Ishikawa (cell line): ENCODE measurements around the gene GALT.

Experiments used
- CEBPB ChIP-seq: IDR thresholded peaks from 2 replicates; pipeline ENCODE4 v1.6.1; 2012
- CREB1 ChIP-seq: IDR thresholded peaks from 2 replicates; pipeline ENCODE4 v1.6.1; 2012; ENCODE audit warnings: low read depth
- EGR1 ChIP-seq: IDR thresholded peaks from 2 replicates; pipeline ENCODE4 v1.6.1; 2012
- EP300 ChIP-seq: IDR thresholded peaks from 2 replicates; pipeline ENCODE4 v1.6.1; 2012; ENCODE audit warnings: borderline replicate concordance
- FOXM1 ChIP-seq: IDR thresholded peaks from 2 replicates; pipeline ENCODE4 v1.6.1; 2012; ENCODE audit warnings: low read depth, borderline replicate concordance
- NFIC ChIP-seq: IDR thresholded peaks from 2 replicates; pipeline ENCODE4 v1.6.1; 2012
- RAD21 ChIP-seq: IDR thresholded peaks from 2 replicates; pipeline ENCODE4 v1.6.1; 2012; ENCODE audit warnings: low read depth
- TAF1 ChIP-seq: IDR thresholded peaks from 2 replicates; pipeline ENCODE4 v1.6.1; 2012; ENCODE audit warnings: low read depth, mild to moderate bottlenecking
- TCF12 ChIP-seq: IDR thresholded peaks from 2 replicates; pipeline ENCODE4 v1.6.1; 2012; ENCODE audit warnings: low read depth
- TEAD4 ChIP-seq: IDR thresholded peaks from 2 replicates; pipeline ENCODE4 v1.6.1; 2012
- YY1 ChIP-seq: IDR thresholded peaks from 2 replicates; pipeline ENCODE4 v1.6.1; 2012; ENCODE audit warnings: low read depth
- ZBTB7A ChIP-seq: IDR thresholded peaks from 2 replicates; pipeline ENCODE4 v1.6.1; 2012; ENCODE audit warnings: low read depth
- TF ChIP-seq, protein P1 (sequence below): IDR thresholded peaks from 2 replicates; pipeline ENCODE4 v1.6.1; 2012
- TF ChIP-seq, protein P2 (sequence below): IDR thresholded peaks from 2 replicates; pipeline ENCODE4 v1.6.1; 2012
- TF ChIP-seq, protein P3 (sequence below): IDR thresholded peaks from 2 replicates; pipeline ENCODE4 v1.6.1; 2012; ENCODE audit warnings: low read depth, mild to moderate bottlenecking

Gene GALT

DNA sequence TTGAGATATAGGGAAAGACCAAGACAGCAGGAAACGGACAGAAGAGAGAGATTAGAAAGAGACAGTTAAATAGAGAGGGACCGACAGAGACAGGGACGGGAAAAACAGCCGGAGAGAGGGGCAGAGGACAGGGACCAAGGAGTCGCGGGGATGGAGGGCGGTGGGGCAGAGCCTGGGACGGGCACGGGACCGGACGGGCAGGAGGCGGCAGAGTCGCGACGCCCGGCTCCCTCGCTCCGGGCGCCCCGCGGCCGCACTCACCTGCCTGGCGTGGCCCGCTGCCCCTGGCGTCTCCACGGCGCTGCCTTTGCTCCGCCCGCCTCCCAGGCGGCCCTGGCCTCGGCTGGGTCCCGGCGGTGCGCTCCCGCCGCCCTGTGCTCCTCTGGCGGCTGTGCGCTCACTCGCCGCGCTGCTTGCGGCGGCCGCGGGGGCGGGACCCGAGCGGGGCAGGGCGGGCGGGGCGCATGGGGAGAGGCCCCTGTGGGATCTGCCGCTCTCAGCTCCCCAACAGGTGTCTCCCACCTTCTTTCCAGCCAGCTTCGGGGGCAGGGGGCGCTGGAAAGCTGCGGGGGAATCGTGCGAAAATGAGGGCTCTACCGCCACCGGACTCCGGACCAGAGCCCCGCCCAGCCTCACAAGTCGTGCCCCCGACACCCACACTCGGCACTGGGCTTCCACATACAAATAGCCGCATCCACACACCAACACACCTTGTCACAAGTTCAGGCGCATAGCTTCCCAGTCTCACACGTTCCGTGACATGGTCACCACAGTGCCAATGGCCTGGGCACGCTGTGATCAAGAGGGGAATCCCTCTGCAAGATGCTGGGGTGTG lies 17.6 kb upstream of the GALT start, which contains the start of gene ARID3C:
TSS of gene ARID3C (minus strand) at position 411 of the 835 bp plus-strand sequence. CDS start 1,052 bp downstream, outside the sequence.
- TF ChIP-seq, protein P1, sequence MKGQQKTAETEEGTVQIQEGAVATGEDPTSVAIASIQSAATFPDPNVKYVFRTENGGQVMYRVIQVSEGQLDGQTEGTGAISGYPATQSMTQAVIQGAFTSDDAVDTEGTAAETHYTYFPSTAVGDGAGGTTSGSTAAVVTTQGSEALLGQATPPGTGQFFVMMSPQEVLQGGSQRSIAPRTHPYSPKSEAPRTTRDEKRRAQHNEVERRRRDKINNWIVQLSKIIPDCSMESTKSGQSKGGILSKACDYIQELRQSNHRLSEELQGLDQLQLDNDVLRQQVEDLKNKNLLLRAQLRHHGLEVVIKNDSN, result no peak
- TF ChIP-seq TAF1, result no peak
- no peak for TF ChIP-seq NFIC
- no peak for TF ChIP-seq YY1
- 0 out of 2 replicates have a peak, but pooled peaks have one; percentile 40 for TF ChIP-seq EGR1
- TF ChIP-seq, protein P2, sequence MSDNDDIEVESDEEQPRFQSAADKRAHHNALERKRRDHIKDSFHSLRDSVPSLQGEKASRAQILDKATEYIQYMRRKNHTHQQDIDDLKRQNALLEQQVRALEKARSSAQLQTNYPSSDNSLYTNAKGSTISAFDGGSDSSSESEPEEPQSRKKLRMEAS, result peak; percentile 40; the same call in 1 of the 2 replicates
- TF ChIP-seq CEBPB, result no peak

DNA sequence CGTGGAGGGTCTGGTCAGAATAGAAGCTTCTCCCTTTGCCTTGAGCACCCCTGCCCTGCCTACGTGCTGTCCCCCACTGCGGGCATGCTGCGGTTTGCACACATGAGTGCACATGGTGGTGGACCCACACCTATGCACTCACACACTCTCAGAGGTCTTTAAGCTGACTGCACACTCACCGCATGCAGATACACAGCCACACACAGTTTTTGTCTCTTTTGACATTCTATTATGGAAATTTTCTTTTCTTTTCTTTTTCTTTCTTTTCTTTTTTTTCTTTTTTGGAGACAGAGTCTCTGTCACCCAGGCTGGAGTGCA lies 17.0 kb upstream of the GALT start:
- no peak for TF ChIP-seq CEBPB

DNA sequence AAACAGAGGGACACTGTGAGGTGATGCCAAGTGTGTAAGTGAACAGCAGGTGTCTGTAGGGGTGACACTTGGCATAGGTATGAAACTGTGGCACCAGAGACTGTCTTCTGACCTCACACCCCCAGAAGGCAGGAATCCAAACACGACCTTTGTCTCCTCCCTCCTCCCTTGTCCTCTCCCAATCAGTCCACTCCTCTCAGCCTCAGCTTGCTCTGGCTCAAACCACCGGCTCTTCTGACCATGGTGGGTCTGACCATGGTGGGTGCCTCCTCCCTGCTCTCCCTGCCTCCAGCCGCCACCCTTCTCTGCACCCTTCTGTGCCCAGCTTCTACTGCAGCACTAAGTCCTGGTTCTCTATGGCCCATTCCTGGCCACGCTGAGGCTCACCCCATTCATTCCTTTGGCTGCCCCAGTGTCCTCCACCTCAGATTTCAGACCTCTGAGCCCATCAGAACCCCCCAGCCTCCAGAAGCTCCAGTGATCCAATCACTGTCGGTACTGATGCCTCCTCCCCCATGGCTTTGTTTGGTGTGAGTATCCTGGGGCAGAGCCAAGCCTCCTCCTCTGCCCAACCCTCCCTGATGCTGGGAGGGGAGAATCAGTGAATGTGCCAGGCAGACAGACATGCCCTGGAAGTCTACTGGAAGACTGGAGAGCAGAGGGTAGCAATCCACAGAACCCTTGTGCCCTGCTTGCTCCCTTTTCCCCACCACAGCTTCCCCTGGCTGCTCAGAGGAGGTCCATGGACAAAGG lies 15.9 kb upstream of the GALT start:
- TF ChIP-seq, protein P2, result no peak
- TF ChIP-seq TCF12, result no peak
- TF ChIP-seq CEBPB, result no peak
- no peak for TF ChIP-seq RAD21
- TF ChIP-seq TAF1, result no peak
- TF ChIP-seq CREB1, result no peak
- TF ChIP-seq TEAD4, result no peak
- TF ChIP-seq, protein P3, sequence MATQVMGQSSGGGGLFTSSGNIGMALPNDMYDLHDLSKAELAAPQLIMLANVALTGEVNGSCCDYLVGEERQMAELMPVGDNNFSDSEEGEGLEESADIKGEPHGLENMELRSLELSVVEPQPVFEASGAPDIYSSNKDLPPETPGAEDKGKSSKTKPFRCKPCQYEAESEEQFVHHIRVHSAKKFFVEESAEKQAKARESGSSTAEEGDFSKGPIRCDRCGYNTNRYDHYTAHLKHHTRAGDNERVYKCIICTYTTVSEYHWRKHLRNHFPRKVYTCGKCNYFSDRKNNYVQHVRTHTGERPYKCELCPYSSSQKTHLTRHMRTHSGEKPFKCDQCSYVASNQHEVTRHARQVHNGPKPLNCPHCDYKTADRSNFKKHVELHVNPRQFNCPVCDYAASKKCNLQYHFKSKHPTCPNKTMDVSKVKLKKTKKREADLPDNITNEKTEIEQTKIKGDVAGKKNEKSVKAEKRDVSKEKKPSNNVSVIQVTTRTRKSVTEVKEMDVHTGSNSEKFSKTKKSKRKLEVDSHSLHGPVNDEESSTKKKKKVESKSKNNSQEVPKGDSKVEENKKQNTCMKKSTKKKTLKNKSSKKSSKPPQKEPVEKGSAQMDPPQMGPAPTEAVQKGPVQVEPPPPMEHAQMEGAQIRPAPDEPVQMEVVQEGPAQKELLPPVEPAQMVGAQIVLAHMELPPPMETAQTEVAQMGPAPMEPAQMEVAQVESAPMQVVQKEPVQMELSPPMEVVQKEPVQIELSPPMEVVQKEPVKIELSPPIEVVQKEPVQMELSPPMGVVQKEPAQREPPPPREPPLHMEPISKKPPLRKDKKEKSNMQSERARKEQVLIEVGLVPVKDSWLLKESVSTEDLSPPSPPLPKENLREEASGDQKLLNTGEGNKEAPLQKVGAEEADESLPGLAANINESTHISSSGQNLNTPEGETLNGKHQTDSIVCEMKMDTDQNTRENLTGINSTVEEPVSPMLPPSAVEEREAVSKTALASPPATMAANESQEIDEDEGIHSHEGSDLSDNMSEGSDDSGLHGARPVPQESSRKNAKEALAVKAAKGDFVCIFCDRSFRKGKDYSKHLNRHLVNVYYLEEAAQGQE, result no peak
- TF ChIP-seq ZBTB7A, result no peak
- TF ChIP-seq, protein P1, result no peak
- no peak for TF ChIP-seq NFIC
- TF ChIP-seq YY1, result no peak
- no peak for TF ChIP-seq EGR1
- no peak for TF ChIP-seq FOXM1
- no peak for TF ChIP-seq EP300

DNA sequence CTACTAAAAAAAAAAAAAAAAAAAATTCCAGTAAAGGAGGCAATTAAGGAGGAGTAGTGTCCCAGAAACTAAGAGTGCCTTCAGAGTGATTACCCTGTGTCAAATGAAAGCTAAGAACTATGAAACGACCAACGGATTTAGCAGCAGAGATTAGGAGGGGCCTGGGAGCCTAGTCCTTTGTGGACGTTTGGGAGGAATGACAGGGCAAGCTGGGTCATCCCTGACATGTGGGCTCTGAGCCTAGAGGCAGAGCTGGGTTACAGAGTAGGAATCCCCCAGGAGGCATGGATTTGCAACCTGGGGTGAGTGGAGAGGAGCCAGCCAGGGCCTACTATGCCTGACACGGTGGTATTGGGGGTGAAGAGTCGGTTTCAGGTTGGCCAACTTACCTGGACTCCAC lies 13.3 kb upstream of the GALT start:
- no peak for TF ChIP-seq TAF1
- TF ChIP-seq TEAD4, result no peak
- no peak for TF ChIP-seq TCF12

DNA sequence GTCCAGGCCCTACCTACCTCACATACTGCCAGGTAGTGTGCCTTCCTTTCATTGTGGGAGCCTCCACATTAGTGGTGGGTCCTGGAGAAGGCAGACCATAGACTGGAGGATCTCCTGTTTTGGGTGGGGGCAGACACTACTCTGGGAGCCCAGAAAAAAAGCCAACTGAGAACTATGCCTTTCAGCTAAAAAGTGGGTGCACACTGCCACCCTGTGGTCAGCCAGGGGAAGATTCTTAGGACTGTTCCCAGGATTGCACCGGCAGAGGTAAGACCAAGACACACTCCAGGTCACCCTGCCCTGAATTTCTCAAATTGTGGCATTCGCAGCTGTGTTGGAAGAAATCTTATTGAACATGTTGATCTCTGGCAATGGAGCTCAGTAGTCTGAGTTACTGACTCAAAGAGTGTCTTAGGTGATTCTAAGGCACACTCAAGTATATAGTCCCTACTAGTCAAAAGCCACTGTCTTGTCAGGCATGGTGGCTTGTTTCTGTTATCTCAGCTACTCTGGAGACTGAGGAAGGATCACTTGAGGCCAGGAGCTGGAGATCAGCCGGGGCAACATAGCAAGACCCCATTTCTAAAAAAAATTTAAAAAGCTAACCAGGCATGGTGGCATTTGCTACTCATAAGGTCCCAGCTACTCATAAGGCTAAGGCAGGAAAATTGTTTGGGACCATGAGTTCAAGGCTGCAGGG lies 12.5 kb upstream of the GALT start:
- TF ChIP-seq FOXM1, result no peak
- no peak for TF ChIP-seq ZBTB7A
- no peak for TF ChIP-seq TAF1
- no peak for TF ChIP-seq CREB1
- TF ChIP-seq, protein P1, result no peak
- TF ChIP-seq, protein P3, result no peak
- TF ChIP-seq TCF12, result no peak
- TF ChIP-seq CEBPB, result no peak
- peak; percentile 29; the same call in 1 of the 2 replicates for TF ChIP-seq TEAD4
- TF ChIP-seq EGR1, result no peak
- TF ChIP-seq NFIC, result no peak
- peak; percentile 76 for TF ChIP-seq RAD21
- no peak for TF ChIP-seq YY1
- TF ChIP-seq EP300, result no peak
